COR-L47 (cell line): ENCODE data around the gene LRIT1.
A peak's percentile ranks its signal among the peaks of the same experiment; 100 is the strongest.

ENCODE experiments used
- DNase-seq: peaks from one replicate; lab custom pipeline; 2025; lab: John Stamatoyannopoulos, UW

Gene LRIT1

GRCh38 chr10:84214046-84214572 is 27.2 kb downstream of the LRIT1 start:
- DNase-seq: no peak

- DNase-seq: no peak
Observed at GRCh38 chr10:84213076-84213475, 28.3 kb downstream of the LRIT1 start.

DNA sequence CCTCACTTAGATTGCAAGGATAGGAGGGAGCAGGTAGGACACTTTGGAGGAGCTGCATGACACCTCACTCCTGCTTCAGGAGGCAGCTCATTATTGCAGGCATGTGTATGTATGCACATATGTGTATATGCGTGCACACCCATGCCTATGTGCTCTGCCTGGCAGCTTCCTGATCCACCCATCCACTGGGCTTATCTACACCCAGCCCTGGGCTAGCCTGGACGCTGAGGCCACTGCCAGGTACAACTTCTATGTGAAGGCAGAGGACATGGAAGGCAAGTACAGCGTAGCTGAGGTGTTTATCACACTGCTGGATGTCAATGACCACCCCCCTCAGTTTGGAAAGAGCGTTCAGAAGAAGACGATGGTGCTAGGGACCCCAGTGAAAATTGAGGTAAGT is 29.3 kb downstream of the LRIT1 start:
- no peak for DNase-seq

DNA sequence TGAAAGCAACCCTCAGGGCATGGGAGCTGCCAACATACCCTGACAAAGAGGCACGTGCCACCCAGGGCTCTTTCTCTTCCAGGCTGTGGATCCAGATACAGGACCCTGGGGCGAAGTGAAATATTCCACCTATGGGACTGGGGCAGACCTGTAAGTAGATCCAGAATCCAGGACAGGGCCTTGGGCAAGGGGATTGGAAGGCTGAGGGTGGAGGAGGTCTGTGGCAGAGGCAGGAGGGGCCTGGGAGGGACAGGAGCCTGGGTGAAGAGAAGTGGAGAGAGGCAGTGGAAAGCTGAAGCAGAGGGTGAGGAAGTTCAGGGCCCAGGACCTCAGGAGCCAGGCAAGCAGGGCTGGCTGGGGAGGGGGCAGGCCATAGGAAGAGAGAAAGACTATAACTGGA is 29.8 kb downstream of the LRIT1 start:
- DNase-seq: no peak

DNA sequence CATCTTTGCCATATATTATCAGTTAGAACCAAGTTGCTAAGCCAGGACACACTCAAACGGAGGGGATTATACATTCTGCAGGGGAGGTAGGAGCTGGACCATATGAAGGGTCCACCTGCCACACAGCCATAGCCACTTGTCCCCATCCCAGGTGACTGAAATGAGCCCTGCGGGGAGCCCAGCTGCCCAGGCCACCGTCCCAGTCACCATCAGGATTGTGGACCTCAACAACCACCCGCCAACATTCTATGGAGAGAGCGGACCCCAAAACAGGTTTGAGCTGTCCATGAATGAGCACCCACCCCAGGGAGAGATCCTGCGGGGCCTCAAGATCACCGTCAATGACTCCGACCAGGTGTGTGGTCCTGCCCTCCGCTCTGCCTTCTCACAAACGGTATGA is 33.3 kb downstream of the LRIT1 start:
- no peak for DNase-seq

DNA sequence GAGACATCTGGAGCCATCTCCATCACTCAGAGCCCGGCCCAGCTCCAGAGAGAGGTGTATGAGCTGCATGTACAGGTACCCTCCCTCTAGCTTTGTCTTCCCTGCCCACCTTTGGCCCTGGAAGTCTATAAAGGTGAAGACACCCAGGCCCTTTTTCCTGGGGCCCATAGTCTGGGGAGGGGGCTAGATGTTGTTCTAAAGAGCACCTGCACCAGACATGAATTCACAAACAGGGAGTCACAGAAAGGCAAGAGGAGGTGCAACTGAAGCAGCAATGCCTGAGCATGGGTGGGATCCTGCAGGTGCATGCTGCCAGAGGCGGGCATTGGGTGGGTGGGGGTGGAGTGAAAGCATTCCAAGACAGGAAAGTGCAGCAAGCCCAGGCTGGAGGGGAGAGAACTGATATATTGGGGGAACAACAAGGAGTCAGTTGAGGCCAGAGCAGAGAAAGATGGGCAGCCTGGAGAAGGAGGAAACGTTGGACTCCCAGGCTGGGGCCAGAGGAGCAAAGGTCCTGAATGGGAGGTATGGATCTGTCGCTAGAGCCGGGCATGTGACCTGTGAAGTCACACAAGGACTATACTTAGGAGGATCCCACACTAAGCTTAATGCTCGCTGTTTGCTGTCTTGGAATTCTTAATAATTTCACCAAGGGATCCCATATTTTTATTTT is 35.4 kb downstream of the LRIT1 start:
- no peak for DNase-seq

DNA sequence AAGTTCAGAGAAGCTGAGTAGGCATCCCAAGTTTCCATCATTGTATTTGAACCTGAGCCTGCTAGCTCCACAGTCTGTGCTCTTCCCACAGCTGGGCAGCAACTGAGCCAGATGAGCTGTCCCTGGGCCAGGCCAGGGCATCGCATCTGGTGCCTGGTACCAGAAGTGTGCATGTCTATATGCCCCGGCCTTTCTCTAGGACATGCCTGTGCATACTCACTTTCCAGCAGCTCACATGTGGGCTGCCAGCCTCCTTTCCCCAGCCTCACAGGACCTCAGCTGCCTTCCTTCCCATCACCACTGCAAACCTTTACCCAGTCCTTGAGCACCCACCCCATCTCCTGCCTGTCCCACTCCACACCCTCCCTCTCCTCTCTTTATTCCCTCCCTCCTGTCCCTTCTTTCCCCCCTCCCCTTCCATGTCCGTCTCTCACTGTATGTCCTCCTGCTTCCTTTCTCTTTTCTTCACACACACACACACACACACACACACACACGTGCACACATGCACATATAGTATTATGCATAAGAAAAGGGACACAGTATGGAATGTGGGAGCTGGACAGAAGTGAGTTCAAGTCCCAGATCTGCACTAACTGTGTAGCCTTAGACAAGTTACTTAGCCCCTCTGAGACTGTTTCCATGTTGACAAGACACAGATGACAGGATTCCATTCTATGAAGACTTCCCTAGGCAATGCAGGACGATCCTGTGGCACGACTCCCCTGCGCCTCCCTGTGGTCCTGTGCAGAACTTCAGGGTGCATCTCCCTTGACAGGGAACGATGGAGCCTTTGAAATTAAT is 36.1 kb downstream of the LRIT1 start:
- DNase-seq: peak; percentile 1

DNA sequence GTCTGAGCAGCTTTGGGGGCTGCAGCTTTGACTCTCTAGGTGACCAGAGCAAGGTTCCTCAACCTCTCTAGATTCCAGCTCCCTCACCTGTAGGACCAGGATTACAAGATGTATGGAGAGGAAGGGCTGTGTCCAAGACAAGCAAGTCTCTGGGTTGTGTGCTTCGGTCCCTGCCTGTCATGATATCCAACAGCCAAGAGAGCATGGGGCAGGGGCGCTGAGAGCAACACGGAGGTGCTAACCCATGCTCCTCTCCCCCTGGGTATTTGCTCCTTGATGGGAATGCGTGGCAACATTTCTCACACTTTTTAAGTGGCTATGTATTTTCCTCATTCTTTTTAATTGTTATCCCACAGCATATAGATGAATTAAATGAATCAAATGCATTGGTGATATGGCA is 36.7 kb downstream of the LRIT1 start:
- no peak for DNase-seq

GRCh38 chr10:84204122-84204521 is 37.2 kb downstream of the LRIT1 start:
- DNase-seq: no peak

DNA sequence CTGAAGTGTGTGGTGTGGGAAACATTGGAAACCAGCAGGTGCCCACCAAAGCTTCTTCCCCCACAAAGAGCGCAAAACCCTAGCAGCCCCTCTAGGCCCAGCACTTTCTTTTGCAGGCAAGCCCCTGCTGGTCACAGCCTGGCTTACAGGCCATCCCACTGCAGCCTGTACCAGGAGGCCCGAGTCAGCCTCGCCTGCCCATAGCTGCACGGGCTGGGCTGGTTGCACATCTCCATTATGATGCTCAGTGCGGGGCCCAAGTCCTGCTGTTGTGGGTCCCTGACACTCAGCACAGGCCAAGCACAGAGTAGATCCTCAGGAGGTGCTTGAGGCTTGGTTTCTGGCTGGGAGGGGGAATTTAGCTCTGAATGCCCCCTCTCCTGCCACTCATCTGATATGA is 39.0 kb downstream of the LRIT1 start:
- no peak for DNase-seq

- no peak for DNase-seq
Observed at GRCh38 chr10:84201682-84202081, 39.7 kb downstream of the LRIT1 start.

GRCh38 chr10:84201244-84201606 is 40.1 kb downstream of the LRIT1 start:
- DNase-seq: no peak

DNA sequence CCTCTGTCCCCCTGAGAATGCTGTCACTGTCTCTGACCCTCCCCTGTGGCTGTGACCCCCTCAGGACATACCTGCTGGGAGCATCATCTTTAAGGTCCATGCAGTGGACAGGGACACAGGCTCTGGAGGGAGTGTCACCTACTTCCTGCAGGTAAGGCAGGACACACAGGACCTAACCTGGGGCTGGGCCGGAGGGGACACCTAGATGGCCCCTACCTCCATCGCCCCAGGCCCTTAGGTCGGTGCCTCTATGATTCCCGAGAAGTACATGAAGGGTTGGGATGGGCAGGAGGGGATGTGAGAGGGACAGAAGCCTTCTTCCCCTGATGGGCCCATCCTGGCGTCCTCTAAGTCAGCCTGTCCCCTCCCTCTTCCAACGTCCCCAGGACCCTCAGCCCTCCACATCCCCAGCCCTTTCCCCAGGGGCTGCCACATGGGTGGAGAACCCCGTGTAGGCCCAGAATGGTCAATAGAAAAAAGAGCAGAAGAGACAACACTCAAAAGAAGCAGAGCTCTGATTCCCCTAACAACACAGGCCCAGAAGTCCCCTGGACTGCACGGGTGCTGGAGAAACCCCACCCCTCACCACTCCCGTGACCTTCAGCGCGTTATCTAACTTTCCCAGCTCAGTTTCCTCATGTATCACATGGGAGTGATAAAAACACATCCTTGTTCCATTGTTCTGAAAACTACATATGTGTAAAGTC is 40.7 kb downstream of the LRIT1 start:
- DNase-seq: no peak

GRCh38 chr10:84198206-84198915 is 43.0 kb downstream of the LRIT1 start:
- DNase-seq: no peak

DNA sequence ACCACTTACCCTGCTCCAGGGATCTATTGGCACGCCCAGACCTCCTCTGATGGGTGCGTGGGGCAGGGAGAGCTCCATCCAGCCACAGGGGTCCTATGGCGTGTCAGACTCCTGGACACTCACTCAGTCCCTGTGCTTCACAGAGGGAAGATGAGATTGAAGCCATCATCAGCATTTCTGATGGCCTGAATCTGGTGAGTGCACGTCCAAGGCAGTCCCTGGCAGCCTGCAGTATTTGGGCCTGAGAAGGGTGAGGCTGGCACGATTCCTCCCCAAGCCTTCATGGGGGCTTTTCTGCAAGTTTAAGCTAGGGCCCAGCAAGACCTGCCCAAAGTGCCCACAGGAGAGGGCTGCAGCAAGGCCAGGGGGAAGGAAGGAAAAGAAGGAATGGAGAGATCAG is 43.7 kb downstream of the LRIT1 start:
- no peak for DNase-seq

DNA sequence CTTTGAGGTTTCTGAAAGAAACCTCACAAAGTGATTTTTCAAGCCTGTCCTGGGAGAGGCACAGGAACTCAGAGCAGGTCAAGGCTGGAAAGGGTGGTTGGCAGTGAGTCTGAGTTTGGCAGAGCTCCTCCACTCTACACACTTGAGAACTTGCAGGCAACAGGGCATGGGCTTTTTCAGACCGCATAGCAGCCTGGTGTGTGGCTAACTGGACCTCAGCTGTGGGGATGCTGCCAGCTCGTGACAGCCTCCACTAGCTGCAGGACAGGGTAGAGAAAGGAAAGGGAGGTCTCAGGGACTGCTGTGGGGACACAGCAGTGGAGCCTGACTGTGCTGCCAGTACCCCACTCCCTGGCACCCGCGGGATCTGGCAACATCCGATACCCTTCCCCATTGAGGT is 44.4 kb downstream of the LRIT1 start:
- DNase-seq: no peak

DNA sequence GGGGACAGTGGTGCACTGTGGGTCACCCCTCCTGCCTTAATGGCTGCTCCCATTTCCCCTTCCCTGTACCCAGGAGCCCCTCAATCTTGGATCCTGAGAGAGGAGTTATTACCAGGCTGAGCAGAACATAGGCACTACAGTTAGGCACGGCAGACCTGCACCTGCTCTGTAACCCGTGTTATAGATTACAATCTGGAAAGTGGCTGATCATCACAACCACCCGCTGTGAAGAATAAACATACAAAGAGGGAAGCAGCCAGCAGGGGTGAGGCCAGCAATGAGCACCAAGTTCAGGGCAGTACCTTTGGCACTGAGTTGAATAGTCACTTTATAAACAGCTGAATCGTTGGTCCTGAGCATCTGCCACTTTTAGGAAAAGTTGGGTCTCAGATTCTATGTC is 45.3 kb downstream of the LRIT1 start:
- peak; percentile 58 for DNase-seq

GRCh38 chr10:84195044-84195830 is 46.1 kb downstream of the LRIT1 start:
- DNase-seq: no peak

DNA sequence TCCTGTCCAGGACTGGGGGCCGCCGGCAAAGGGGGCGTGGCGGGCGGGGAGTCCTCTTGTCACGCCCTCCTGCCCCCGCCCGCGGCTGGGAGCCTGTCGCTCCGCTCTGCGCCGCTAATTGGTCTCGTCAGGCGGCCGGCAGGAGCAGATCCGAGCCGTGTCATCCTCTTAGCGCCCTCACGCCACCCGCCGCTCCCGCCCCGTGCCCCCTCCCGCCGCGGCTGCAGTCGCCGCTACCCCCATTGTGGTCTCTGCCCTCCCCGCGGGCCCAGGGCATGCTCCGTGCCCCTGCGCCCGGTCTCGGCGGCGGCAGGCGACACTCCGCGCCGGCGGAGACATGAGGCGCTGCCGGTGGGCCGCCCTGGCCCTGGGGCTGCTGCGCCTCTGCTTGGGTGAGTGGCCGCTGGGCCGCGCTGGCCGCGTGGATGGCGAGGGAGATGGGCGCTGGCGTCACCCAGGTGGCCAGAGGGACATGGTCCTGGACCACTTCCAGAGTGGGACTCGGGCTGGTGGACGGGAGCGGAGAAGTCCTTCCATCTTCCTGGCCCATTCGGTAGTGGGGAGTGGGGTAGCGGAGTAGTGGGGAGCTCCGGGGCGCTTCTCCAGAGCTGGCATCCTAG is 46.8 kb downstream of the LRIT1 start, which contains the start of gene CDHR1:
CDHR1 (plus strand) TSS at position 114 of the 620 bp plus-strand sequence; CDS start at position 338, 224 bp downstream.
- peak; percentile 20 for DNase-seq

GRCh38 chr10:84193846-84194423 is 47.4 kb downstream of the LRIT1 start:
- no peak for DNase-seq
